NB4 (cell line): ENCODE data around the gene CFAP74.

Source experiments
- MYC ChIP-seq: IDR thresholded peaks from 2 replicates; pipeline ENCODE4 v1.6.1; 2011; ENCODE audit warnings: low read depth, low read length
- POLR2A ChIP-seq: IDR thresholded peaks from 2 replicates; pipeline ENCODE4 v1.6.1; 2011; ENCODE audit warnings: mild to moderate bottlenecking; ENCODE audit not compliant: insufficient read length; ENCODE audit errors: extremely low read depth
- TF ChIP-seq, protein P1 (sequence below): IDR thresholded peaks from one replicate; pipeline ENCODE4 v1.5.1; 2012; ENCODE audit warnings: low read depth, low read length
- TF ChIP-seq, protein P2 (sequence below): IDR thresholded peaks from 2 replicates; pipeline ENCODE4 v1.6.1; 2011; ENCODE audit warnings: low read depth, low read length

DNA sequence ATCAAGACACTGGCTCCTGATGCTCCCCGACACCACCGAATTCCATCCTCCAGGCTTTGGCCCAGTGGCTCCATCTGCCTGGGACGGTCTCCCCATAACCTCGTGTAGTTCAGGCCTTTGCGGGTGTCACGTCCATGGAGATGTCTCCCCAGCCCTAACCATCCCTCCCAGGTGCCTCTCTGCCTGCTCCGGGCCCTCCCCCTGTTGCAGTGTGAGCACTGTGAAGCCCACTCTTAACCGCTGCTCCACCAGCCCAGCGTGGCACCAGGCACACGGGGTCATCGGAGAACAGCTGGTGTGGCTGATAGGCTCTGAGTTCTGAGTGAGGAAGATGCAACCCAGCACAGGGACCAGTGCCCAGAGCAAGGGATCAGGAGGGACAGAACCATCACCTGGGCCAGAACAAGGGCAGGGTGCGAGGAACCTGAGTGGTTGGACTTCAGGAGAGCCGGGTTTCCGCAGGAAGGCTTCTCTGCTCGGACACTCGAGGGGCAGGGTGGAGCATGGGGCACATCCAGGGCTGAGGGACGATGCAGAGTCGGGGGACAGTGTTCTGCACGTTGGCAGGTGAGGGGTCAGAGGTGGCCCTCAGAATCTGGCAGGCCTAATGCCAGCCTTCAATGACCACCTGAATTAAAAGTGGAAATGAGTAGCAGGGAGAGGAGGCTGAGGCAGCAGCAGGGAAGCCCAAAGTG is 110.1 kb downstream of the CFAP74 start:
- TF ChIP-seq, protein P1, sequence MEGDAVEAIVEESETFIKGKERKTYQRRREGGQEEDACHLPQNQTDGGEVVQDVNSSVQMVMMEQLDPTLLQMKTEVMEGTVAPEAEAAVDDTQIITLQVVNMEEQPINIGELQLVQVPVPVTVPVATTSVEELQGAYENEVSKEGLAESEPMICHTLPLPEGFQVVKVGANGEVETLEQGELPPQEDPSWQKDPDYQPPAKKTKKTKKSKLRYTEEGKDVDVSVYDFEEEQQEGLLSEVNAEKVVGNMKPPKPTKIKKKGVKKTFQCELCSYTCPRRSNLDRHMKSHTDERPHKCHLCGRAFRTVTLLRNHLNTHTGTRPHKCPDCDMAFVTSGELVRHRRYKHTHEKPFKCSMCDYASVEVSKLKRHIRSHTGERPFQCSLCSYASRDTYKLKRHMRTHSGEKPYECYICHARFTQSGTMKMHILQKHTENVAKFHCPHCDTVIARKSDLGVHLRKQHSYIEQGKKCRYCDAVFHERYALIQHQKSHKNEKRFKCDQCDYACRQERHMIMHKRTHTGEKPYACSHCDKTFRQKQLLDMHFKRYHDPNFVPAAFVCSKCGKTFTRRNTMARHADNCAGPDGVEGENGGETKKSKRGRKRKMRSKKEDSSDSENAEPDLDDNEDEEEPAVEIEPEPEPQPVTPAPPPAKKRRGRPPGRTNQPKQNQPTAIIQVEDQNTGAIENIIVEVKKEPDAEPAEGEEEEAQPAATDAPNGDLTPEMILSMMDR = no peak
- TF ChIP-seq POLR2A (no peak), MYC (no peak)
- TF ChIP-seq, protein P2, sequence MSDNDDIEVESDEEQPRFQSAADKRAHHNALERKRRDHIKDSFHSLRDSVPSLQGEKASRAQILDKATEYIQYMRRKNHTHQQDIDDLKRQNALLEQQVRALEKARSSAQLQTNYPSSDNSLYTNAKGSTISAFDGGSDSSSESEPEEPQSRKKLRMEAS = no peak
